RPMI8226 (cell line): ENCODE measurements around the gene USP9X.
"Not testable (repeated sequence)": the region's sequence is repeated elsewhere in the genome, so short reads cannot be mapped to it uniquely, and the experiment has no call there.

ENCODE experiments used
- DNase-seq: peaks from one replicate; pipeline ENCODE4 v3.0.0-alpha.2; 2015

The USP9X gene

GRCh38 chrX:41209853-41210252 lies 124.6 kb downstream of the USP9X start:
- DNase-seq: no peak

DNA sequence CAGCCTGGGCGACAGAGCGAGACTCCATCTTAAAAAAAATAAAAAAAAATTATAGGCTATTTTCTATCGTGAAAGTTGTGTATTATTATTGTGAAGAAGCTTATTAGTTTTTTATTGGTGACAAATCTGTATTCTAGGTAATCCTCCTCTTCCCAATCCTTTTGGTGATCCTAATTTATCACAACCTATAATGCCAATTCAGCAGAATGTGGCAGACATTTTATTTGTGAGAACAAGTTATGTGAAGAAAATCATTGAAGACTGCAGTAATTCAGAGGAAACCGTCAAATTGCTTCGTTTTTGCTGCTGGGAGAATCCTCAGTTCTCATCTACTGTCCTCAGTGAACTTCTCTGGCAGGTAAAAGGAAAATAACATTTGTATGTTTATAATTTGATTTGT lies 139.4 kb downstream of the USP9X start:
- DNase-seq: no peak

- no peak for DNase-seq
These were observed 148.7 kb downstream of the USP9X start for GRCh38 chrX:41233988-41234387.

DNA sequence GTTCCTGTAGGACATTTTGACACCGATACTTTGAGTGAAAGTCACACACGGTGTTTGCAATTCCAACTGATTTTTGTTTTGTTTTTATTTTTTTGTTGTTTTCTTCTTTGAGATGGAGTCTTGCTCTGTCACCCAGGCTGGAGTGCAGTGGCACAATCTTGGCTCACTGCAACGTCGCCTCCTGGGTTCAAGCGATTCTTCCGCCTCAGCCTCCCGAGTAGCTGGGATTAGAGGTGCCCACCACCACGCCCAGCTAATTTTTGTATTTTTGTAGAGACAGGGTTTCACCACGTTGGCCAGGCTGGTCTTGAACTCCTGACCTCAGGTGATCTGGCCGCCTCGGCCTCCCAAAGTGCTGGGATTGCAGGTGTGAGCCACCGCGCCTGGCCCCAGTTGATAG lies 149.2 kb downstream of the USP9X start:
- DNase-seq: not testable (repeated sequence)

- DNase-seq: no peak
These were observed 149.7 kb downstream of the USP9X start for GRCh38 chrX:41234962-41235361.

- peak; percentile 58 for DNase-seq
These were observed 151.4 kb downstream of the USP9X start for GRCh38 chrX:41236629-41237028.

DNA sequence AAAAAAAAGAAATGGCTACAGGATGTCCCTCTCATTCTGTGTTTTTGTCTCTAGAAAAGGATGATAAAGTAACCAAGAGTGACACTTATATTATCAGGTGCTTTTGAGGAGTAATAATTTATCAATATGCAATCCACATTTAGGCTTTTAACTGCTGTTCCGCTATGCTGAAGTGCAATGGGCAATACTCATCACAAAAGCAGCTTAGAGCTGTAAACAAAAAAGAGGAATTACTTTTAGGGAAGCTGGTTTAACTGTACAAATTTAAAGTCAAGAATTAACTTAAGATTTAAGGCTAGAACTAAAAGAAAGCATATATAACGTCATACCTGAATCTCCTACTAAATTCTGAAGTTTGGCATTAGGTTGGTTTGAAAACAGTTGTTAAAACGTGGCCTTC lies 155.3 kb downstream of the USP9X start:
- no peak for DNase-seq

DNA sequence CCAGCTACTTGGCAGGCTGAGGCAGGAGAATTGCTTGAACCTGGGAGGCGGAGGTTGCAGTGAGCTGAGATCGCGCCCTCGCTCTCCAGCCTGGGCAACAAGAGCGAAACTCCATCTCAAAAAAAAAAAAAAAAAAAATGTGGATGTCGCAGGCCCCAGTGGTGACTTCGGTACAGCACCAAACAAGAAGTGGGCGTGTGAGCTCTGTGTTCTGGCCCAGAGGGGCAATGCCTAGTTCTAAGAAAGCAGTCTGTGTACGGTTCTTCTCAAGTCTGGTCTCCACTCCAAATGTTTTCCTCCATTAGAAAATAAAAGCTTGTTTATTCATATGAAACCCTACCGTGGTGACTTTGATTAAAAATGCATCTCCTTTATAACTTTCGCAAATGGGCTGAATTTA lies 156.7 kb downstream of the USP9X start:
- no peak for DNase-seq

- no peak for DNase-seq
These were observed 160.4 kb downstream of the USP9X start for GRCh38 chrX:41245641-41246040.

- no peak for DNase-seq
These were observed 165.6 kb downstream of the USP9X start for GRCh38 chrX:41250867-41251266.

DNA sequence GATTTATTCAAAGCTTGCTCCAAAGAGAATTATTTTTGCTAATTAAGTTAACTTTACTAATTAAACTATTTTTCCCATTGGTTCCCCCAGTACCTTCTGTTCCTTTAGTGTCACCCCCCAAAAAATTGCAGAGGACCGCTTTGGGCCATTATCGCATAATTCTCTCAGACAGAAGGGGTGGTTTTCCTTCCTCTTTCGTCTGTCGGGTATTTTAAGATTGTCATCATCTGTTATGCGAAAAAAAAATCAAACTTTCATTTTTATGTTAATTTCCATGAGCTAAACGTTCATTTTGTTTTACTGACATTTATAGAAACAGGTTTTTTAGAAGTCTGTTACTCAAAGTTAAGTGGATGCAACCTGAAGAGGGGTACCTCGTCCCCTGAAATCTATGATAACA lies 172.6 kb downstream of the USP9X start:
- DNase-seq: no peak

DNA sequence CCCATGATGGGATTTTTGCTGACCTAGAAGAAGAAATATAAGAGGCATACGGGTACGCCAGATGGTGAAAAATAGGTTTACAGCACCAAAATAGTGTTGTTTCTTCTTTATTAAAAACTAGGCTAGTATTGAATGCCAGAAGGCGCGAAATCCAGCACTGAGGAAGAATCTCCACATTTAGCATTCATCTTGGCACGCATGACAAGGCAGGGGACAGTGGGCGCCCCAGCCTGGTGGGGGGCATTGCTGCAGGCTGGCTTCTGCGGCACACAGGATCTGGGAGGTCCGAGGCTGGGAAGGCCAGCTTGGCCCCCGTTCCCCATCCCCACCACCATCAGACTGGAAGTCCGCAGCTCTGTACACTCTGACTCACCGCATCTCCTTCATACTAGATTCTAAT lies 173.0 kb downstream of the USP9X start:
- no peak for DNase-seq

DNA sequence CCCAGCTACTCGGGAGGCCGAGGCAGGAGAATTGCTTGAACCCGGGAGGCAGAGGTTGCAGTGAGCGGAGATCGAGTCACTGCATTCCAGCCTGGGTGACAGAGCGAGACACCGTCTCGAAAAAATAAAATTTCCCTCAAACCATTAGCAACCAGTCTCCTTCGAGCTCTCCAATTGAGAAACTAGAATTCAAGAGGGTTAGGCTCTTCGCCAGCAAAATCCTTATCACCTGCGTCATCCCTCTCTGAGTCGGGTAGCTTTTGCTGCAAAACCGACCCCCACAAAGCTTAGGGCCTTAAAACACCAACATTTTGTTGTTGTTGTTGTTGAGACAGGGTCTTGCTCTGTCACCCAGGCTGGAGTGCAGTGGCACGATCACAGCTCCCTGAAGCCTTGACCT lies 173.6 kb downstream of the USP9X start:
- no peak for DNase-seq

- no peak for DNase-seq
These were observed 174.3 kb downstream of the USP9X start for GRCh38 chrX:41259516-41259915.

DNA sequence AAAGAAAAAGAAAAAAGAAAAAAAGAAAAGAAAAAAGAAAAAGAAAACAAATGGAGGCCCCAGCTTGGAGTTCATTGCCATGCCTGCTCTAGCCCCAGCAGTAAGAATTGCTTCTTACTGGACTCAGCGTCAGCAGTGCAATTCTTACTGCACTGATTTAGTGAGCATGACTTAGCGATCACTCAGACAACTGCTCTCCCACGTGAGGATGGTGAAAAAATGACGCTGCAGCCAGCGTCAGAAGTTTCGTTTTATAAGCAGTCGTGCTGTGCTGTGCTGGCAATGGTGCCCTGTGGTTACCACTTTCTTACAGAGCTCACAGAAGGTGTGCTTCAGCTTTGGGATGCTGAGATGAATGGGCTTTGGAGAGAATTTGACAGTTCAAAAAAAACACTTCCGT lies 180.4 kb downstream of the USP9X start:
- DNase-seq: peak; percentile 81

- DNase-seq: no peak
These were observed 188.4 kb downstream of the USP9X start for GRCh38 chrX:41273638-41274037.

- DNase-seq: peak; percentile 27
These were observed 190.7 kb downstream of the USP9X start for GRCh38 chrX:41275661-41276609.

DNA sequence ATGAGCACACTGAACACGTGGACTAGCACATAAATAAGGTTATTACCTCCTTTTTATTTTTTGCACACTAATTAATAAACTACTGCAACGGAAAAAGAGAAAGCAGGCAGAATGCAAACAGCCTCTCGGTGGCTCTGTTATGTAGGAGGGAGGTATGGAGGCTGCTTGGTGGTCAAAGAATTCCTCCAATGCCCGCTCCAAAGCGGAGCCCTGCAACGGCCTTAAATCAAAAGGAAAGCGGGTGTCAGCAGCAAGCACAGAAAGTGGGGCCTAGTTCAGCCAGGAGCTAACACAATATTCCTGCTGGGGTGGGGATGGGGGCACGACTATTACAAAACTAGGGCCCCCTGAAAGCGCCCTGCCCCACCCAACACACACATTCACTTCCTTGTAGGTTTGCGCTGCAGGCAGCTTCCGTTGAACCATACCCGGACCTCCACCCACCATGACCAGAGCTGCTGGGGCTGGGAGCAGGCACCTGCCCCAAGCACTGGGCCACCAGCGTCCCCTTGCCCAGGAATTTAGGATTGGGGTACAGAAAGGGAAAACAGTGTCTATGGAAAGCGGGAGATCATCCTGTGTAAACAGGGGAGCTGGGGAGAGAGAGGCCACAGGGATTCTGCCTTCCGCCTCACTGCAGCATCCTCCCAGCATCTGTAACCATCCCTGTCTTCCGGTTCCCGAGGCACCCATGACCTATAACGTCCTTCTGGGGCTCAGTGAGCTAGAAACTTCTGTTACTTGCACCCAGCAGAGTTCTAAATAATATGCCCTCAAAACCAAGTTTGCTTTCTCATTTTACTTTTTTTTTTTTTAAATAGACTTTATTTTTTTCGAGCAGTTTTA lies 191.6 kb downstream of the USP9X start:
- DNase-seq: no peak

- not testable (repeated sequence) for DNase-seq
These were observed 197.1 kb downstream of the USP9X start for GRCh38 chrX:41282307-41282706.

DNA sequence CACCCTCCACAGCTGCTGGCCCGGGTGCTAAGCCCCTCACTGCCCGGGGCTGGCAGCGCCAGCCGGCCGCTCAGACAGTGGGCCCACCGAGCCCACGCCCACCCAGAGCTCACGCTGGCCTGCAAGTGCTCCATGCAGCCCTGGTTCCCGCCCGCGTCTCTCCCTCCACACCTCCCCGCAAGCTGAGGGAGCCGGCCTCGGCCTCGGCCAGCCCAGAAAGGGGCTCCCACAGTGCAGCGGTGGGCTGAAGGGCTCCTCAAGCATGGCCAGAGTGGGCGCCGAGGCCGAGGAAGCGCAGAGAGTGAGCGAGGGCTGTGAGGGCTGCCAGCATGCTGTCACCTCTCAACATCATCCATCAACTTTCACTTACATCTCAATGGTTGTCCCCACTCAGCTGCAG lies 200.7 kb downstream of the USP9X start:
- not testable (repeated sequence) for DNase-seq
